GM23338 (cell line): ENCODE measurements around the gene RNF151. TPM values are rescaled to one million over a fixed set of nuclear protein-coding genes. Genes with fewer than 3 reads are reported as not detected.

Experiments used
- ATAC-seq: fragments of 200-7000 bp; cut with Tn5 transposase; 3 replicates; pipeline ENCODE4 v1.9.1; 2020
- DNase-seq: peaks from one replicate; pipeline ENCODE4 v3.0.0-alpha.2; 2015; ENCODE audit warnings: low spot score
- H2AFZ ChIP-seq: fragments of 200-600 bp; sonication (generic); 2 replicates; pipeline ENCODE4 v1.8.0; 2016; ENCODE audit warnings: antibody characterized with exemption, mild to moderate bottlenecking, moderate library complexity
- H3F3A ChIP-seq: fragments of 200-600 bp; sonication (generic); replicated peaks from 2 replicates; pipeline ENCODE4 v1.8.0; 2017; ENCODE audit warnings: antibody characterized with exemption, mixed run types, low read depth
- H3K27ac ChIP-seq: fragments of 200-600 bp; sonication (generic); 2 replicates; pipeline ENCODE4 v1.6.1; 2016; ENCODE audit warnings: low read depth
- H3K27me3 ChIP-seq: fragments of 200-600 bp; sonication (generic); 2 replicates; pipeline ENCODE4 v1.8.0; 2016; ENCODE audit warnings: mild to moderate bottlenecking, mixed run types, moderate library complexity; ENCODE audit not compliant: insufficient read depth
- H3K36me3 ChIP-seq: fragments of 200-600 bp; sonication (generic); 2 replicates; pipeline ENCODE4 v1.8.0; 2016; ENCODE audit warnings: mild to moderate bottlenecking; ENCODE audit not compliant: insufficient read depth
- H3K4me1 ChIP-seq: fragments of 200-600 bp; sonication (generic); 2 replicates; pipeline ENCODE4 v1.8.0; 2016; ENCODE audit warnings: mild to moderate bottlenecking, moderate library complexity; ENCODE audit not compliant: insufficient read depth
- H3K4me2 ChIP-seq: fragments of 200-600 bp; sonication (generic); 2 replicates; pipeline ENCODE4 v1.7.1; 2017; ENCODE audit warnings: mixed run types
- H3K4me3 ChIP-seq: fragments of 200-600 bp; sonication (generic); 2 replicates; pipeline ENCODE4 v1.6.1; 2016; ENCODE audit warnings: mixed run types
- H3K79me2 ChIP-seq: fragments of 200-600 bp; sonication (generic); replicated peaks from 2 replicates; pipeline ENCODE4 v1.8.0; 2017; ENCODE audit warnings: mild to moderate bottlenecking; ENCODE audit not compliant: insufficient read depth
- H3K9me2 ChIP-seq: fragments of 200-600 bp; sonication (generic); 2 replicates; pipeline ENCODE4 v1.8.0; 2017; ENCODE audit not compliant: insufficient read depth
- H4K20me1 ChIP-seq: fragments of 200-600 bp; sonication (generic); replicated peaks from 2 replicates; pipeline ENCODE4 v1.8.0; 2017; ENCODE audit warnings: mild to moderate bottlenecking; ENCODE audit not compliant: insufficient read depth
- H3K27ac Mint-ChIP-seq: 2 replicates; pipeline ENCODE4 v1.8.0; 2020; ENCODE audit warnings: inconsistent platforms, mild to moderate bottlenecking, moderate library complexity, mixed read lengths
- H3K27me3 Mint-ChIP-seq: 3 replicates; pipeline ENCODE4 v1.8.0; 2022; ENCODE audit warnings: low read depth, mild to moderate bottlenecking, moderate library complexity, mixed read lengths, inconsistent platforms; ENCODE audit not compliant: insufficient read depth, poor library complexity
- H3K36me3 Mint-ChIP-seq: 3 replicates; pipeline ENCODE4 v1.8.0; 2021; ENCODE audit warnings: low read depth, mild to moderate bottlenecking, inconsistent platforms, moderate library complexity, mixed read lengths
- H3K4me1 Mint-ChIP-seq: 3 replicates; pipeline ENCODE4 v1.8.0; 2020; ENCODE audit warnings: mild to moderate bottlenecking, inconsistent platforms, mixed read lengths
- H3K4me3 Mint-ChIP-seq: 3 replicates; pipeline ENCODE4 v1.8.0; 2021; ENCODE audit warnings: moderate library complexity, mild to moderate bottlenecking, inconsistent platforms, mixed read lengths
- H3K9me3 Mint-ChIP-seq: 3 replicates; pipeline ENCODE4 v1.8.0; 2020; ENCODE audit warnings: moderate library complexity, mild to moderate bottlenecking, inconsistent platforms, mixed read lengths
- CREB1 ChIP-seq: fragments of 250-450 bp; sonication (Bioruptor Pico); IDR thresholded peaks from 2 replicates; pipeline ENCODE4 v1.5.0; 2020; ENCODE audit warnings: low read depth, mild to moderate bottlenecking, moderate library complexity
- JUNB ChIP-seq: IDR thresholded peaks from one replicate; pipeline ENCODE4 v1.6.1; 2016; ENCODE audit warnings: antibody characterized with exemption; ENCODE audit not compliant: unreplicated experiment
- NANOG ChIP-seq: IDR thresholded peaks from 2 replicates; pipeline ENCODE4 v1.6.1; 2016; ENCODE audit warnings: antibody characterized with exemption, borderline replicate concordance
- POLR2AphosphoS5 ChIP-seq: IDR thresholded peaks from 2 replicates; pipeline ENCODE4 v1.6.1; 2016; ENCODE audit warnings: antibody characterized with exemption, low read depth
- STAT1 ChIP-seq: IDR thresholded peaks from one replicate; pipeline ENCODE4 v1.6.1; 2016; ENCODE audit warnings: antibody characterized with exemption; ENCODE audit not compliant: unreplicated experiment
- ZNF114 ChIP-seq: fragments of 250-450 bp; sonication (Bioruptor Pico); IDR thresholded peaks from 2 replicates; pipeline ENCODE4 v1.5.0; 2020; ENCODE audit warnings: mild to moderate bottlenecking, moderate library complexity
- ZNF331 ChIP-seq: fragments of 250-450 bp; sonication (Bioruptor Pico); IDR thresholded peaks from 2 replicates; pipeline ENCODE4 v1.5.0; 2020; ENCODE audit warnings: low read depth, mild to moderate bottlenecking, moderate library complexity
- polyA plus RNA-seq: library from polyadenylated mRNA; unstranded; fragments of >200 nt; fragmentation: Nextera tagmentation; extraction: Ambion mirVana; gene quantifications from 2 replicates; pipeline ENCODE4 v1.2.1, GENCODE V29; 2016
- total RNA-seq: library from RNA; depleted of rRNA; stranded (reverse); fragments of >200 nt; shearing (Covaris generic); gene quantifications from 2 replicates; pipeline ENCODE4 v1.2.3, GENCODE V29; 2014
- TF ChIP-seq, protein P1 (sequence below), 2 experiments: fragments of 200-600 bp in 1 of 2; sonication (generic) in 1 of 2; conservative IDR thresholded peaks; 2 replicates each; pipeline versions ENCODE4 v1.5.1 to v1.6.1; 2016 to 2017; ENCODE audit warnings: antibody characterized with exemption in 2 of 2, low read depth in 2 of 2, mild to moderate bottlenecking in 2 of 2, moderate library complexity in 1 of 2
- TF ChIP-seq, protein P2 (sequence below): IDR thresholded peaks from one replicate; pipeline ENCODE4 v1.6.1; 2018; ENCODE audit warnings: antibody characterized with exemption; ENCODE audit not compliant: unreplicated experiment

Gene RNF151
- total and polyA plus RNA-seq, 2 experiments from 2014 or later = not detected

DNA sequence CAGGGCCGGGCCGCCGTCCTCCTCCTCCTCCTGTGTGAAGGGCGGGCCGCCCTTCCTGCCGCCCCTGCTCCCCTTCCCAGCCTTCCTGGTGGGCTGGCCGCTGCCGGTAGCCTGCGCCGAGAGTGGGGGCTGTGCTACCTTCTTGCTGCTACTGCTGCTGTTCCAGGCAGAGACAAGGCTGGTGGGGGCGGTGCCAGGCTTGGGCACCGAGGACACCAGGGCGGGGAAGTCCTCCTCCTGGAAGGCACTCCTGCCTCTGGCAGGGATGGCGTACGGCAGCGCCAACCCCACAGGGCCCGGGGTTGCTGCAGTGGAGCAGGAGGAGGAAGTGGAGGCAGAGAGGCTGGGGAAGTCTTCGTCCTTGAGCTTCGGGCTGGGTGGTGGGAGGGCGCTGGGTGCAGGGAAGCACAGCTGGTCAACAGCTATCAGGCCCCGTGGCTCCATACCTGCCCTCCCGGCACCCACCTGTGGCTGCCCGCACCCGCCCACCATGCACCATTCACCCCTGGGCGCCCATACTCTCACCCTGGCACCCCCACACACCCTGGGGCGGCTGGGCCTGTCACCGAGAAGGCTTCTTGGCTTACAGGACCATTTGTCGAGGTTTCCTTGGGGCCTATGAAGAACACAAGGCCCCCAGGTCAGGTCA, 33.3 kb downstream of the RNF151 start:
- Mint-ChIP-seq H3K27me3 (peaks cover 4% of the 10 kb centered on the region), H3K4me3 (no peak overlapping the region), H3K4me1 (peaks cover 7% of the 10 kb centered on the region), H3K27ac (no peak overlapping the region), H3K9me3 (no peaks in the 10 kb centered on the region), H3K36me3 (peaks cover 31% of the 10 kb centered on the region)
- H3K36me3 ChIP-seq = no peaks in the 10 kb centered on the region; the same call in 1 of the 2 replicates
- H3K9me2 ChIP-seq = no peaks in the 10 kb centered on the region
- no peak for DNase-seq
- H3K27me3 ChIP-seq = no peaks in the 10 kb centered on the region
- H2AFZ ChIP-seq = no peak overlapping the region
- H3K27ac ChIP-seq = no peak overlapping the region
- peaks cover 7% of the 10 kb centered on the region for H4K20me1 ChIP-seq
- H3K4me2 ChIP-seq = no peak overlapping the region
- H3K79me2 ChIP-seq = peaks cover 6% of the 10 kb centered on the region; the same call in 1 of the 2 replicates
- H3K4me3 ChIP-seq = no peak overlapping the region
- no peak for ATAC-seq
- TF ChIP-seq, protein P1, sequence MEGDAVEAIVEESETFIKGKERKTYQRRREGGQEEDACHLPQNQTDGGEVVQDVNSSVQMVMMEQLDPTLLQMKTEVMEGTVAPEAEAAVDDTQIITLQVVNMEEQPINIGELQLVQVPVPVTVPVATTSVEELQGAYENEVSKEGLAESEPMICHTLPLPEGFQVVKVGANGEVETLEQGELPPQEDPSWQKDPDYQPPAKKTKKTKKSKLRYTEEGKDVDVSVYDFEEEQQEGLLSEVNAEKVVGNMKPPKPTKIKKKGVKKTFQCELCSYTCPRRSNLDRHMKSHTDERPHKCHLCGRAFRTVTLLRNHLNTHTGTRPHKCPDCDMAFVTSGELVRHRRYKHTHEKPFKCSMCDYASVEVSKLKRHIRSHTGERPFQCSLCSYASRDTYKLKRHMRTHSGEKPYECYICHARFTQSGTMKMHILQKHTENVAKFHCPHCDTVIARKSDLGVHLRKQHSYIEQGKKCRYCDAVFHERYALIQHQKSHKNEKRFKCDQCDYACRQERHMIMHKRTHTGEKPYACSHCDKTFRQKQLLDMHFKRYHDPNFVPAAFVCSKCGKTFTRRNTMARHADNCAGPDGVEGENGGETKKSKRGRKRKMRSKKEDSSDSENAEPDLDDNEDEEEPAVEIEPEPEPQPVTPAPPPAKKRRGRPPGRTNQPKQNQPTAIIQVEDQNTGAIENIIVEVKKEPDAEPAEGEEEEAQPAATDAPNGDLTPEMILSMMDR (conservative IDR thresholded peaks at IDR 0.05; ENCODE audit: low read depth in 2 of 2) = no peak
- no peak for TF ChIP-seq POLR2AphosphoS5
- no peak for TF ChIP-seq ZNF331 (CRISPR knock-in tag)
- TF ChIP-seq, protein P2, sequence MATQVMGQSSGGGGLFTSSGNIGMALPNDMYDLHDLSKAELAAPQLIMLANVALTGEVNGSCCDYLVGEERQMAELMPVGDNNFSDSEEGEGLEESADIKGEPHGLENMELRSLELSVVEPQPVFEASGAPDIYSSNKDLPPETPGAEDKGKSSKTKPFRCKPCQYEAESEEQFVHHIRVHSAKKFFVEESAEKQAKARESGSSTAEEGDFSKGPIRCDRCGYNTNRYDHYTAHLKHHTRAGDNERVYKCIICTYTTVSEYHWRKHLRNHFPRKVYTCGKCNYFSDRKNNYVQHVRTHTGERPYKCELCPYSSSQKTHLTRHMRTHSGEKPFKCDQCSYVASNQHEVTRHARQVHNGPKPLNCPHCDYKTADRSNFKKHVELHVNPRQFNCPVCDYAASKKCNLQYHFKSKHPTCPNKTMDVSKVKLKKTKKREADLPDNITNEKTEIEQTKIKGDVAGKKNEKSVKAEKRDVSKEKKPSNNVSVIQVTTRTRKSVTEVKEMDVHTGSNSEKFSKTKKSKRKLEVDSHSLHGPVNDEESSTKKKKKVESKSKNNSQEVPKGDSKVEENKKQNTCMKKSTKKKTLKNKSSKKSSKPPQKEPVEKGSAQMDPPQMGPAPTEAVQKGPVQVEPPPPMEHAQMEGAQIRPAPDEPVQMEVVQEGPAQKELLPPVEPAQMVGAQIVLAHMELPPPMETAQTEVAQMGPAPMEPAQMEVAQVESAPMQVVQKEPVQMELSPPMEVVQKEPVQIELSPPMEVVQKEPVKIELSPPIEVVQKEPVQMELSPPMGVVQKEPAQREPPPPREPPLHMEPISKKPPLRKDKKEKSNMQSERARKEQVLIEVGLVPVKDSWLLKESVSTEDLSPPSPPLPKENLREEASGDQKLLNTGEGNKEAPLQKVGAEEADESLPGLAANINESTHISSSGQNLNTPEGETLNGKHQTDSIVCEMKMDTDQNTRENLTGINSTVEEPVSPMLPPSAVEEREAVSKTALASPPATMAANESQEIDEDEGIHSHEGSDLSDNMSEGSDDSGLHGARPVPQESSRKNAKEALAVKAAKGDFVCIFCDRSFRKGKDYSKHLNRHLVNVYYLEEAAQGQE = no peak
- TF ChIP-seq CREB1 (CRISPR knock-in tag) = no peak
- TF ChIP-seq ZNF114 = no peak
- no peak for TF ChIP-seq NANOG
- TF ChIP-seq JUNB = no peak
- no peak for TF ChIP-seq STAT1
- H3K4me1 ChIP-seq = peaks cover 8% of the 10 kb centered on the region; the same call in 1 of the 2 replicates
- peaks cover 24% of the 10 kb centered on the region; the same call in 1 of the 2 replicates for H3F3A ChIP-seq

DNA sequence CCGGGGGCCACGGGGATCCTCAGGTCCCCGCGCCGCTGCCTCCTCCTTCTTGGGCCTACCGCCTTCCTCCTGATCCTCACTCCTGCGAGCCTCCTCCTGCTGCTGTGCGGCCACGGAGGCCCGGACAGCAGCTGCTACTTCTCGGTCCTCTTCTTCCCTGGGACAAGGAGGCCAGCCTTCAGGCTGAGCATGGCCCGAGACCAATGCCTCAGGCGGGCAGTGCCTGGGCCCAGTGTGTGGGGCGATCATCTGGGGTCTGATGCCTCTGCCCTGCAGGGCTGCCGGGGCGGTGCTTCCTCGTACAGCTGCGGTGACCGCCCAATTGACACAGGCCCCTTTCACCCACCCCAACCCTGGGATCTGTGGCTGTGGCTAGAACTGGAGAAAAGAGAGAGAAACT, 34.4 kb downstream of the RNF151 start:
- H3K27me3 ChIP-seq = no peaks in the 10 kb centered on the region
- Mint-ChIP-seq H3K27ac (no peak overlapping the region), H3K9me3 (no peaks in the 10 kb centered on the region), H3K36me3 (peaks cover 27% of the 10 kb centered on the region), H3K4me1 (peaks cover 9% of the 10 kb centered on the region), H3K27me3 (peaks cover 4% of the 10 kb centered on the region), H3K4me3 (no peak overlapping the region)
- DNase-seq (no peak), ATAC-seq (no peak)
- H3K4me3 ChIP-seq = no peak overlapping the region
- peaks cover 9% of the 10 kb centered on the region; the same call in 1 of the 2 replicates for H3K79me2 ChIP-seq
- H2AFZ ChIP-seq = no peak overlapping the region
- no peak overlapping the region for H3K27ac ChIP-seq
- H3F3A ChIP-seq = peaks cover 22% of the 10 kb centered on the region; the same call in 1 of the 2 replicates
- H4K20me1 ChIP-seq = peaks cover 13% of the 10 kb centered on the region
- H3K4me1 ChIP-seq = peaks cover 8% of the 10 kb centered on the region; the same call in 1 of the 2 replicates
- H3K36me3 ChIP-seq = no peaks in the 10 kb centered on the region; the same call in 1 of the 2 replicates
- H3K4me2 ChIP-seq = no peak overlapping the region
- no peaks in the 10 kb centered on the region for H3K9me2 ChIP-seq
- TF ChIP-seq, protein P1 (conservative IDR thresholded peaks at IDR 0.05; ENCODE audit: low read depth in 2 of 2) = no peak
